ENCODE data around the gene TEPSIN. TPM values are rescaled to one million over a fixed set of nuclear protein-coding genes. Genes with fewer than 3 reads are reported as not detected.
A peak's percentile ranks its signal among the peaks of the same experiment; 100 is the strongest.

The TEPSIN gene
- total RNA-seq, 1 donor: 17.7 TPM

DNA sequence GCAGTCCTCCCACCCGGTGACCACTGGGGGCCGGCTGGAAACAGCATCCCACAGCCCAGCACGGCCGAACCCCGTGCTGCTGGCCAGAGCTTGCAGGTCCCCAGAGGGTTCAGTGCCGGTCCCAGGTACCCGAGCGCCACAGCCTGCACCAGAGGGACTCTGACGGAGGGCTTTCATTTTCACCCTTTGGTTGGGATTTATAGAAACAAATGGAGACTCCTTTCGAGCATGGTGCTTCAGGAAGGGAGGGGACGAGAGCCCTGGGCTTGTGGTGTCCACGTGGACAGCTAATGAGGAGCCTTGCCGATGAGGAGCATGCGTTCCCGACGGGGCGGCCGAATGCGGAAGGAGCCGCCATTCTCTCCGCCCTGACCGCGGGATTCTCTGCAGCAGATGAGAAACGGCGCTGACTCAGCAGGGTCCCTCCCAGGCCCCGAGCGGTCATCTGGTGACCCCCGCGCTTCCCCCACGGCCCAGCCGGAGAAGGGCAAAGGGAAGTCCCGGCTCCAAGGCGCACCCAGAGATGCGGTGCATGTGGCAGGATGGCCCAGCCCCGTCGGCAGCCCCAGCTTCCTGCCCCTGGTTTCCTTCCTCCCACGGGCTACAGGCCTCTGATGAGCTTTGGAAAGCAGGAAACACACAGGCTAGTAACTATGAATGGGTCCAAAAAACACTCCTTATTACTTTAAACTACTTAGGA is 46.5 kb upstream of the TEPSIN start:
- no peak for TF ChIP-seq CTCF (IDR thresholded peaks at IDR 0.05; ENCODE audit: insufficient read depth, low read depth, low read length)
- peak overlapping the region; percentile 4 for H3K4me3 ChIP-seq (ENCODE audit: low read depth, low read length)

DNA sequence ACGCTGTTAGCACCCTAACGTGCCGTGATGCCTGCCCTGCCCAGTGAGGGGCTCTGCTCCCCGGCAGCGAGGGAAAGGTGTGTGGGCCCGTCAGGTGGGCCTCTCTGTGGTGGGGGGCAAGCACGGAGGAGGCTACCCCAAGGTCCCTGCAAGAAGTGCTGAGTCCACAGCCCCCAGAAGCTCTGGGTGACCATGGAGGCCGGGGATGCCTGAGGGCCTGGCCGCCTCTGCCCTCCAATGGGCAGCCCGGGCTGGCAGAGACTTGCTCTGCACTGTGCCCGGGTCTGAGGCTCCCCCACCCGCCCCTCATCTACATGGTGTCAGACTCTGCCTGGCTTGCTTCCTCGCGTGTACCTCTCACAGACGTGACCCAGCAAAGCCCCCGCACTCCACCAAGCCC is 44.0 kb upstream of the TEPSIN start:
- no peak for TF ChIP-seq CTCF (IDR thresholded peaks at IDR 0.05; ENCODE audit: insufficient read depth, low read depth, low read length)
- no peak for DNase-seq (ENCODE audit: low read depth)
- no peak overlapping the region for H3K4me3 ChIP-seq (ENCODE audit: low read depth, low read length)

More for the DNA sequence above, 46.5 kb upstream of the TEPSIN start:
- DNase-seq (ENCODE audit: low read depth): peak; percentile 76

DNA sequence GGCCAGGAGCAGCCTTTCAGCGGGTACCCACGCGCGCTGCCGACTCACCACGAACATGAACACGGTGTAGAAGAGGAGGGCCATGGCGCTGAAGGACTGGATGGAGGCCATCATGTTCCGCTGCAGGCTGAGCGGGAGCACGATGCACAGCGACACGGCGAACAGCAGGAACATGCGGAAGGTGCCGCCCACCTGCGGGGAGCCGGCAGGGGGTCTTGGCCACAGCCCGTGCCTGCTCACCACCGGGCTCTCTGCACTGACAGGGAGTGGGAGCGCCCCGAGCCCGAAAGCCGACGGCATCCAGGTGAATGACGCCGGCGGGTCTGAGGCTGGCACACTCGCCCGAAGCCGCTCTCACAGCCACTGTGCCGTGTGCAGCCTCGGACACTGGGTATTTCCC is 43.3 kb upstream of the TEPSIN start:
- H3K4me3 ChIP-seq (ENCODE audit: low read depth, low read length): no peak overlapping the region
- DNase-seq (ENCODE audit: low read depth): no peak
- no peak for TF ChIP-seq CTCF (IDR thresholded peaks at IDR 0.05; ENCODE audit: insufficient read depth, low read depth, low read length)

DNA sequence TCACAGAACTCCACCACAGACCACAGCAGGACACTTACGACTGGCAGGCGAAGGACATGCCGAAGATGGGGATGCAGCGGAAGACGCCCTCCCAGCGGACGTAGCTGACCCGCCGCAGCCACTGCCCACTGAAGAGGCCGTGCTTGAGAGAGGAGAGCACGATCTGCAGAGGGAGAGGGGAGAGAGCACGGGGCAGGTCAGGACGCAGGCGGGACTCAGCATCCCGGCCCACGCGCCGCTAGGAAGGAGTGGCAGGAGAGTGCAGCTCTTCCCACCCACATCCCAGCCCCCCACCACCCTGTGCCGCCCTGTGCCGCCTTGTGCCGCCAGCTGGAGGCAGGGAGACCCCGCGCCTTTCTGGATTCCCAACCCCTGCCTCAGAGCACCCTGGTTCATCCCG is 41.7 kb upstream of the TEPSIN start:
- H3K4me3 ChIP-seq (ENCODE audit: low read depth, low read length): no peak overlapping the region
- no peak for TF ChIP-seq CTCF (IDR thresholded peaks at IDR 0.05; ENCODE audit: insufficient read depth, low read depth, low read length)
- no peak for DNase-seq (ENCODE audit: low read depth)

DNA sequence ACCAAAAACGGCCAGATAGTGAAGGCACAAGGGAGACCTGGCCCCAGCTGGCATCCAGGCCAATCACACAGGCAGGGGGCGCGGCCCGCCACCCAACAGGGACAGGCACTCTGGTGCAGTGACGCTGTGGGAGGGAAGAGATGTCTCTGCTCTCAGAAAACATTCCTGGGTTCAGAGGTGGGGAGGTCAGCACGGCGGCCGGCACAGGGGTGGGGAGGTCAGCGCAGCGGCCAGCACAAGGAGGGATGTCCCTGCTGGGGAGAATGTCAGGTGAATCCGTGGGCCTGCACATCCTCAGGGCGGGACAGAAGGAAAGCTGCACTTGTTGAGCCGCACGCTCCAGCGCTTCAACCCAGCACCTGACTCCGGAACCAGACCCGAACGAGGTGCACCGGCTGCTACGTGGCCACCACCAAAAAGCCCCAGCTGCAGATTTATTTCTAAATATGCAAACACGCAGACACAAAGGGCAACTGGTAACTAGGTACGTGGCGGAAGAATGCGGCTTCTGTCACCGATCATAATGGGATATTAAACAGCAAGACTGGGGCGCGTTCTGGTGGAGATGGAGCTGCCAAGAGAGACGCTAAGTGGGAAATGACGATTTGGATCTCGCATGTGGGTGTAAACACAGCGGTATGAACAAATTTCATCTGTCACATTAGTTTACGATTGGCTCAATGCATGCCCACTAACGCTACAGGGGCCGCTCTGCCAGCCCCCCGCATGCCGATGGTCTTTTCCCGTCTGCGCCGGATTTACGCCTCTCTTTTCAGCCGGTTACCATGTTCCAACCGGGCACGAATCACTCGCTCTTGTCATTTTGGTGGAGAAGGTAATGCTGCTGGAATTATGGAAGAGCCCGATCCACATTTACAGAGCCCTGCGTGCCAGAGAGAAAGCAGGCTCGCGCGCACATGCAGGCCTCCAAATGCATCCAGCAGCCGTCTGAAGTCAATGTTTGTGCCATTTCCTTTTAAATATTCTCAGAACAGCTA is 40.7 kb upstream of the TEPSIN start:
- DNase-seq (ENCODE audit: low read depth): no peak
- TF ChIP-seq CTCF (IDR thresholded peaks at IDR 0.05; ENCODE audit: insufficient read depth, low read depth, low read length): no peak
- H3K4me3 ChIP-seq (ENCODE audit: low read depth, low read length): no peak overlapping the region

GRCh38 chr17:81278831-81279230 is 40.0 kb upstream of the TEPSIN start:
- no peak overlapping the region for H3K4me3 ChIP-seq (ENCODE audit: low read depth, low read length)

More at GRCh38 chr17:81278831-81279230, 40.0 kb upstream of the TEPSIN start:
- no peak for TF ChIP-seq CTCF (IDR thresholded peaks at IDR 0.05; ENCODE audit: insufficient read depth, low read depth, low read length)
- DNase-seq (ENCODE audit: low read depth): no peak

Data from fibroblast of villous mesenchyme (primary cell).